ENCODE data around the gene TARS2. TPM values are rescaled to one million over a fixed set of nuclear protein-coding genes. Genes with fewer than 3 reads are reported as not detected.

The TARS2 gene
- total RNA-seq, 4 donors from 2014 or later: 12.2 to 25.5 (median 18.6) TPM

DNA sequence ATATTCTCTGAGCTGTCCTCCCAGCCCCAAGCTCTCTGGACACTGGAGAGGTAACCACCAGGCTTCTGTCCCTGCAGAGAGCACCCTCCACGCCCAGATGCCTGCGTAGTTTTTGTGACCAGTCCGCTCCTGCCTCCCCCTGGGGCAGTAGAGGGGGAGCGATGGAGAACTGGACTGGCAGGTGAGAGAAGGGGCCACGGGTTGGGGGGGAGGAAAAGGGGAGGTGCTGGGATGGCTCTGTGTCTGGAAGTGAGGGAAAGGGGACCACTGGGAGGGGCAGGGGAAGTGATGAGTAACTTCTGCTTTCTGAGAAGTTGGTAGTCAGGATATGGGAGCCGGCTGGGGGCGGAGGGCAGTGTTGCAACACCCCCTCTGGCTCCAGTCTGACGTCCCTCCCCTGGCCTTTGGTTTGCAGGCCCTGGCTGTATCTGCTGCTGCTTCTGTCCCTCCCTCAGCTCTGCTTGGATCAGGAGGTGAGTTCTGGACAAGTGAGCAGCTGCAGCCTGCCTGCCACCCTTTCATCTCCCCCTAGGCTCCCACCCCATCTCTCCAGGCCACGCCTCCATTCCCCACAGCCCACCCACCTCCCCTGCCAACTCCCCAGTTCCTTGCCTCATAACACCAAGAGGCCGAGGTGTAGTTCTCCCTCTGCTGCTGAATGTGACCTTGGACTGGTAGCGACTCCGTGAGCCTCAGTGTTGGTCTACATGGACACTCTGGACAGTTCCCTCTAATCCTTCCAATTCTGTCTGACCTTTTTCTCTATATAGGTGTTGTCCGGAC is 65.1 kb downstream of the TARS2 start:
- Histone ChIP-seq H3K27ac (peak overlapping the region; percentile 84 to 99 (median 97)), H3K4me1 (peaks cover 0 to 80% (median 33%) of the 10 kb centered on the region in 4 donors), H3K27me3 (no peaks in the 10 kb centered on the region), H3K9me3 (no peaks in the 10 kb centered on the region), H3K36me3 (peaks cover 0 to 33% (median 0%) of the 10 kb centered on the region in 3 donors), H3K4me3 (no peak overlapping the region)
- 33 to 41% methylated on average over 13 of the region's 13 CpGs for WGBS, 2 donors
- DNase-seq (ENCODE audit: low spot score in 2 of 2): peak; percentile 84 to 88
- peak in 1 of 2 donors; percentile 34 for TF ChIP-seq POLR2A (IDR thresholded peaks at IDR 0.05)
- peak; percentile 47 to 91 for TF ChIP-seq EP300 (IDR thresholded peaks at IDR 0.05)
- TF ChIP-seq, protein P1, sequence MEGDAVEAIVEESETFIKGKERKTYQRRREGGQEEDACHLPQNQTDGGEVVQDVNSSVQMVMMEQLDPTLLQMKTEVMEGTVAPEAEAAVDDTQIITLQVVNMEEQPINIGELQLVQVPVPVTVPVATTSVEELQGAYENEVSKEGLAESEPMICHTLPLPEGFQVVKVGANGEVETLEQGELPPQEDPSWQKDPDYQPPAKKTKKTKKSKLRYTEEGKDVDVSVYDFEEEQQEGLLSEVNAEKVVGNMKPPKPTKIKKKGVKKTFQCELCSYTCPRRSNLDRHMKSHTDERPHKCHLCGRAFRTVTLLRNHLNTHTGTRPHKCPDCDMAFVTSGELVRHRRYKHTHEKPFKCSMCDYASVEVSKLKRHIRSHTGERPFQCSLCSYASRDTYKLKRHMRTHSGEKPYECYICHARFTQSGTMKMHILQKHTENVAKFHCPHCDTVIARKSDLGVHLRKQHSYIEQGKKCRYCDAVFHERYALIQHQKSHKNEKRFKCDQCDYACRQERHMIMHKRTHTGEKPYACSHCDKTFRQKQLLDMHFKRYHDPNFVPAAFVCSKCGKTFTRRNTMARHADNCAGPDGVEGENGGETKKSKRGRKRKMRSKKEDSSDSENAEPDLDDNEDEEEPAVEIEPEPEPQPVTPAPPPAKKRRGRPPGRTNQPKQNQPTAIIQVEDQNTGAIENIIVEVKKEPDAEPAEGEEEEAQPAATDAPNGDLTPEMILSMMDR (IDR thresholded peaks at IDR 0.05): peak in 1 of 5 experiments; percentile 7

DNA sequence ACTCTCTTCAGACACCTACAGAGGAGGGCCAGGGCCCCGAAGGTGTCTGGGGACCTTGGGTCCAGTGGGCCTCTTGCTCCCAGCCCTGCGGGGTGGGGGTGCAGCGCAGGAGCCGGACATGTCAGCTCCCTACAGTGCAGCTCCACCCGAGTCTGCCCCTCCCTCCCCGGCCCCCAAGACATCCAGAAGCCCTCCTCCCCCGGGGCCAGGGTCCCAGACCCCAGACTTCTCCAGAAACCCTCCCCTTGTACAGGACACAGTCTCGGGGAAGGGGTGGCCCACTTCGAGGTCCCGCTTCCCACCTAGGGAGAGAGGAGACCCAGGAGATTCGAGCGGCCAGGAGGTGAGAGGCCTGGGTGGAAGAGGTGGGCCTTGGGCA is 65.7 kb downstream of the TARS2 start:
- Histone ChIP-seq H3K9me3 (no peaks in the 10 kb centered on the region), H3K27me3 (no peaks in the 10 kb centered on the region), H3K36me3 (peaks cover 0 to 38% (median 0%) of the 10 kb centered on the region in 3 donors), H3K4me1 (peaks cover 0 to 86% (median 33%) of the 10 kb centered on the region in 4 donors), H3K27ac (peak overlapping the region; percentile 84 to 99 (median 97)), H3K4me3 (no peak overlapping the region)
- WGBS, 2 donors: 79 to 81% methylated on average over 5 to 12 of the region's 12 CpGs
- no peak for DNase-seq (ENCODE audit: low spot score in 2 of 2)
- TF ChIP-seq POLR2A (IDR thresholded peaks at IDR 0.05): no peak
- TF ChIP-seq EP300 (IDR thresholded peaks at IDR 0.05): no peak
- TF ChIP-seq, protein P1 (IDR thresholded peaks at IDR 0.05): no peak

DNA sequence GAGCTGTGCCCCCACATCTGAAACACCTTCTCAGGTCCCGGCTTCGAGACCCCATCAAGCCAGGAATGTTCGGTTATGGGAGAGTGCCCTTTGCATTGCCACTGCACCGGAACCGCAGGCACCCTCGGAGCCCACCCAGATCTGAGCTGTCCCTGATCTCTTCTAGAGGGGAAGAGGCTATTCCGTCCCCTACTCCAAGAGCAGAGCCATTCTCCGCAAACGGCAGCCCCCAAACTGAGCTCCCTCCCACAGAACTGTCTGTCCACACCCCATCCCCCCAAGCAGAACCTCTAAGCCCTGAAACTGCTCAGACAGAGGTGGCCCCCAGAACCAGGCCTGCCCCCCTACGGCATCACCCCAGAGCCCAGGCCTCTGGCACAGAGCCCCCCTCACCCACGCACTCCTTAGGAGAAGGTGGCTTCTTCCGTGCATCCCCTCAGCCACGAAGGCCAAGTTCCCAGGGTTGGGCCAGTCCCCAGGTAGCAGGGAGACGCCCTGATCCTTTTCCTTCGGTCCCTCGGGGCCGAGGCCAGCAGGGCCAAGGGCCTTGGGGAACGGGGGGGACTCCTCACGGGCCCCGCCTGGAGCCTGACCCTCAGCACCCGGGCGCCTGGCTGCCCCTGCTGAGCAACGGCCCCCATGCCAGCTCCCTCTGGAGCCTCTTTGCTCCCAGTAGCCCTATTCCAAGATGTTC is 66.3 kb downstream of the TARS2 start:
- TF ChIP-seq EP300 (IDR thresholded peaks at IDR 0.05): no peak
- TF ChIP-seq, protein P1 (IDR thresholded peaks at IDR 0.05): no peak
- TF ChIP-seq POLR2A (IDR thresholded peaks at IDR 0.05): no peak
- Histone ChIP-seq H3K27me3 (no peaks in the 10 kb centered on the region), H3K9me3 (no peaks in the 10 kb centered on the region), H3K36me3 (peaks cover 0 to 40% (median 0%) of the 10 kb centered on the region in 3 donors), H3K4me3 (no peak overlapping the region), H3K4me1 (peaks cover 0 to 86% (median 35%) of the 10 kb centered on the region in 4 donors), H3K27ac (peak overlapping the region; percentile 84 to 99 (median 97))
- DNase-seq (ENCODE audit: low spot score in 2 of 2): no peak
- 71 to 77% methylated on average over 16 to 23 of the region's 23 CpGs for WGBS, 2 donors

DNA sequence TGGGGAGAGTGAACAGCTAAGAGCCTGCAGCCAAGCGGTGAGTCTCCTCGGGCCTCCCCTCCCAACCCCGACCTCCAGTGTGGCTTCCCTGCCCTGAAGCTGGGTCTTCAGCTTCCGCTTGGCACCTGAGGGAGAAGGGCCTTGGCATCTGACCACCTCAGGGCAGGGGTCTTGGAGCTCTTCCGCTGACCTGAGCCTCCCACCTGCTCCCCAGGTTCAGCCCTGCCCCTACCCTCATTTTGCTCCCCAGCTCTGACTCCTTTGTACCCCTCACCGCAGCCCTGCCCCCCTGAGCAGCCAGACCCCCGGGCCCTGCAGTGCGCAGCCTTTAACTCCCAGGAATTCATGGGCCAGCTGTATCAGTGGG is 66.8 kb downstream of the TARS2 start:
- TF ChIP-seq EP300 (IDR thresholded peaks at IDR 0.05): no peak
- TF ChIP-seq POLR2A (IDR thresholded peaks at IDR 0.05): no peak
- TF ChIP-seq, protein P1 (IDR thresholded peaks at IDR 0.05): no peak
- Histone ChIP-seq H3K36me3 (peaks cover 0 to 40% (median 0%) of the 10 kb centered on the region in 3 donors), H3K27ac (peak overlapping the region in 3 of 4 donors; percentile 84 to 99 (median 96)), H3K4me3 (no peak overlapping the region), H3K4me1 (peaks cover 0 to 89% (median 40%) of the 10 kb centered on the region in 4 donors), H3K9me3 (no peaks in the 10 kb centered on the region), H3K27me3 (no peaks in the 10 kb centered on the region)
- WGBS, 2 donors: 84 to 91% methylated on average over 8 of the region's 8 CpGs
- DNase-seq (ENCODE audit: low spot score in 2 of 2): no peak

Data from tibial nerve (tissue), 4 donors.